Upper lobe of right lung (tissue), 1 donor: ENCODE results near the gene CFI. TPM values are rescaled to one million over a fixed set of nuclear protein-coding genes. Genes with fewer than 3 reads are reported as not detected.

Experiments used
- ATAC-seq: fragments of 200-7000 bp; cut with Tn5 transposase; one replicate; pipeline ENCODE4 v1.9.1; 2020; ENCODE audit warnings: mild to moderate bottlenecking, moderate library complexity
- DNase-seq: peaks from one replicate; pipeline ENCODE4 v3.0.0-alpha.2; 2020
- H3K27ac ChIP-seq: fragments of 200-600 bp; one replicate; pipeline ENCODE4 v1.8.0; 2022
- H3K27me3 ChIP-seq: fragments of 200-600 bp; one replicate; pipeline ENCODE4 v1.8.0; 2022; ENCODE audit warnings: mild to moderate bottlenecking
- H3K36me3 ChIP-seq: fragments of 200-600 bp; one replicate; pipeline ENCODE4 v1.8.0; 2022
- H3K4me1 ChIP-seq: fragments of 200-600 bp; one replicate; pipeline ENCODE4 v1.8.0; 2022
- H3K4me3 ChIP-seq: fragments of 200-600 bp; one replicate; pipeline ENCODE4 v1.8.0; 2022; ENCODE audit warnings: mild to moderate bottlenecking
- H3K9me3 ChIP-seq: fragments of 200-600 bp; one replicate; pipeline ENCODE4 v1.8.0; 2022
- intact Hi-C: fragments of 100-400 bp; cut with DNase I; formaldehyde crosslinking; loops from one replicate; pipeline ENCODE4 v1.11.0; 2022
- total RNA-seq: library from RNA; stranded (reverse); fragmentation: NEBNext Ultra II Directional; extraction: Animal tissue kit (Norgen Biotek cat#: 25700); gene quantifications from one replicate; pipeline ENCODE4 v1.2.1, GENCODE V29; 2021
- TF ChIP-seq, protein P1 (sequence below): fragments of 200-600 bp; IDR thresholded peaks from one replicate; pipeline ENCODE4 v1.8.0; 2022; ENCODE audit warnings: antibody characterized with exemption
- donor health status: DM: no; HTN: yes; CAD: no; lungs with severe emphysema.

The CFI gene
- total RNA-seq, 1 donor from 2014 or later: 61.0 TPM

DNA sequence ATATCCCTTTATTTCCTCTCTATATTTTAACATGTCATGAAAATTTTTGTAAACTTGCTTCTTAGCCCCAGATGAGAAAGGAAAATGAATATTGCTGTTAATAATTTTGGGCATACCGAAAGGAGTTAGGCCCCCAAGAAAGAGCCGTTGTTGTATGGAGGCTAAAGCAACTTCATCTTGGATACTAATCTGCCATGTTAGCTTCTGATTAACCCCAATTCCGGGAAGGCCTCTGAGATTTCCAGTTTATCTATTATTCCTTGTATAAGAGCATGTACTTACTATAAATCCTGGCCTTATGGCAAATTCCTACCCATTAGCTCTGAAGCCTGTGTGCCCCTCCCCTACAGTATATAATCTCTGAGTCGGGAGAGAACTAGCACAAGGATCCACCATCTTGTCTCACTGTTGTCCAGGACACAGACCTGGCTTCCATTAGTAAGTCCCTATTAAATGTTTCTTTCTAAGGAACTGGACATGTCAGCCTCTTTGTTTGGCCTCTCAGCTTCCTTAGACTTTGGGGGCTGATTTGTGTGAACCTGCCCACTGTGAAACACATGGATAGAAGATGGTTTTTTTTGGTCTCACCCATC, 51.1 kb downstream of the CFI start:
- Histone ChIP-seq H3K27ac (no peak overlapping the region), H3K9me3 (no peaks in the 10 kb centered on the region), H3K27me3 (no peaks in the 10 kb centered on the region), H3K4me3 (no peak overlapping the region), H3K36me3 (peaks cover 3% of the 10 kb centered on the region), H3K4me1 (no peaks in the 10 kb centered on the region)
- ATAC-seq: no peak
- TF ChIP-seq, protein P1, sequence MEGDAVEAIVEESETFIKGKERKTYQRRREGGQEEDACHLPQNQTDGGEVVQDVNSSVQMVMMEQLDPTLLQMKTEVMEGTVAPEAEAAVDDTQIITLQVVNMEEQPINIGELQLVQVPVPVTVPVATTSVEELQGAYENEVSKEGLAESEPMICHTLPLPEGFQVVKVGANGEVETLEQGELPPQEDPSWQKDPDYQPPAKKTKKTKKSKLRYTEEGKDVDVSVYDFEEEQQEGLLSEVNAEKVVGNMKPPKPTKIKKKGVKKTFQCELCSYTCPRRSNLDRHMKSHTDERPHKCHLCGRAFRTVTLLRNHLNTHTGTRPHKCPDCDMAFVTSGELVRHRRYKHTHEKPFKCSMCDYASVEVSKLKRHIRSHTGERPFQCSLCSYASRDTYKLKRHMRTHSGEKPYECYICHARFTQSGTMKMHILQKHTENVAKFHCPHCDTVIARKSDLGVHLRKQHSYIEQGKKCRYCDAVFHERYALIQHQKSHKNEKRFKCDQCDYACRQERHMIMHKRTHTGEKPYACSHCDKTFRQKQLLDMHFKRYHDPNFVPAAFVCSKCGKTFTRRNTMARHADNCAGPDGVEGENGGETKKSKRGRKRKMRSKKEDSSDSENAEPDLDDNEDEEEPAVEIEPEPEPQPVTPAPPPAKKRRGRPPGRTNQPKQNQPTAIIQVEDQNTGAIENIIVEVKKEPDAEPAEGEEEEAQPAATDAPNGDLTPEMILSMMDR: no peak
- DNase-seq: no peak
- intact Hi-C loops: no loop called here

DNA sequence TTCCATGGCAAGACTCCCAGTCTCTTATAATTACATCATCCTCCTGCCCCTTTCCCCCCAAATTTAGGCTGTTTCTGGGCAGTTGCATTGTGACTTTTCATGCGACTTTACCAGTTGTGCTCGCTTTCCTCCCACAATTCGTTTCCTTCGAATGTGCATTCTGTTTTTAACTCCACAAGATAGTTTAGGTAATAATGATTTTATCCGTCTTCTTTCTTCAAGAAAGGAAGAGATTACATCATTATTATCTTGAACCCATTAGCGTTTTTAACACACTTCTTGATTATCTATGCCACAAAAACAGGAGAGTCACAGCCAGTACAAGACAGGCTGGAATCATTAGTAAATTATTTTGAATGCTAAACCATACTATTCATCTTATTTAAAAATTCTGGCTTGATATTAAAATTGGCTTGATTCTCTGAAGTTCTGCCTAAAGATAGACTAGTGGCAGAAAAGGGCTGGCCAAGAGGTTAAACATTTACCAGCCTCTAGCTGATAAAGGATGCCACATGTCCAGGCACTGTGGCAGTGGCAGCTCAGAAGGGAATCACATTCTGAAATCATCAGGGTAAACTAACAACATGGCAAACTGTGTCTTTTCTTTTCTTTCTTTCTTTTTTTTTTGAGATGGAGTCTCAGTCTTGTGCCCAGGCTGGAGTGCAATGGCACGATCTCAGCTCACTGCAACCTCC, 52.3 kb downstream of the CFI start:
- no peak for ATAC-seq
- no peaks in the 10 kb centered on the region for H3K4me1 ChIP-seq
- no peaks in the 10 kb centered on the region for H3K27me3 ChIP-seq
- H3K4me3 ChIP-seq: no peak overlapping the region
- H3K27ac ChIP-seq: no peak overlapping the region
- TF ChIP-seq, protein P1: no peak
- intact Hi-C loops: no loop called here
- no peaks in the 10 kb centered on the region for H3K9me3 ChIP-seq
- DNase-seq: no peak
- H3K36me3 ChIP-seq: peaks cover 6% of the 10 kb centered on the region

DNA sequence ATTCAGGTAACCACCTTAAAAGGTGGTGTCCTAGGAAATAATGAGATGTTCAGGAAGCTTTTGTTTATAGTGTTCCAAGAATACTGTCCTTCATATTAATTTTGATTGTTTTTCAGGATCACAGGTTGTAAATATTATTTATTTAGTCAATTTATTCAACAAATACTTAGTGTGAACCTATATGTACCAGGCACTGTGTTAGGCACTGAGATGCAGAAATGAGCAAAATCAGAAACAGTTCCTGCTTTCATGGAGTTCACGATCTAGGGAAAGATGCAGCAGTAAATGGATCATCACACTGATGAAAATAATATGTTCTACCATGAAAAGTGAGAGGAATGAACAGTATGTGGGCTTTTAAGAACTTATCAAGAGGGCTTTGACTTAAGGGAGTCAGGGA, 53.7 kb downstream of the CFI start:
- DNase-seq (no peak), ATAC-seq (no peak)
- H3K27me3 ChIP-seq: no peaks in the 10 kb centered on the region
- TF ChIP-seq, protein P1: no peak
- intact Hi-C loops: no loop called here
- H3K36me3 ChIP-seq: peaks cover 6% of the 10 kb centered on the region
- H3K4me1 ChIP-seq: no peaks in the 10 kb centered on the region
- H3K4me3 ChIP-seq: no peak overlapping the region
- H3K9me3 ChIP-seq: no peaks in the 10 kb centered on the region
- no peak overlapping the region for H3K27ac ChIP-seq

DNA sequence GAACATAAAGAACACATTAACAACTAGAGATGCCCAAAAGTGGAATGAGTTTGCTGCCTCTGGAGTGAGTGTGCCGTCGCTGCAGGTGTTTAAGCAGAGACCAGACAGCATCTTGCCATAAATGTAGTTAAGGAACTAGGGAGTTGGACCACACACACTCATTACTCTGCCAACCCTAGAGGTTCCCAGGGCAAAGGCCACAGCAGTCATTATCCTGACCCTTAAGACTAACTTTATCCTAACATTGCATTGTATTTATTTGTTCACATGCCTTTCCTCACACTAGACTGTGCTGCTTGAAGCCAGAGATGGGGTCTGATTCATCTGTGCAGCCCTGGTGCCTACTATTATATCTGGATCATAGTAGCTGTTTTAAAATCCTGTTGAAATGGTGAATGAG, 55.1 kb downstream of the CFI start:
- H3K27ac ChIP-seq: no peak overlapping the region
- peaks cover 6% of the 10 kb centered on the region for H3K36me3 ChIP-seq
- DNase-seq (no peak), ATAC-seq (no peak)
- no peaks in the 10 kb centered on the region for H3K4me1 ChIP-seq
- no peaks in the 10 kb centered on the region for H3K9me3 ChIP-seq
- no peaks in the 10 kb centered on the region for H3K27me3 ChIP-seq
- H3K4me3 ChIP-seq: no peak overlapping the region
- TF ChIP-seq, protein P1: no peak
- intact Hi-C loops: no loop called here

DNA sequence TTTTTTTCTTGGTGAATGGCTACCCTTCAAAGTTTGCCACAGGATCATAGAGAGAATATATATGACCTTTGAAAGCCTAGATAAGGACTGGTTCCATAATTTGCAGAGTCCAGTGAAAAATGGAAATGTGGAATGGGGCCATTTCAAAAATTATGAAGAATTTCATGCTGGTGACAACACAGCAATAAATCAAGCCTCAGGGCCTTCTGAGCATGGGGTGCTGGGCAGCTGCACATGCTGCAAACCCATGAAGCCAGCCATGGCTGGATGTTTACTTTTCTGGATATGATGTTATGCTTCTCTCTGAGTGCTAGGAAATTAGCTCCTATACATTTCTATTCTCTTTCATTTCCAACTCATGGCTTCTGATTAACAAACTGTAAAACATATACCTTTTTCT, 56.0 kb downstream of the CFI start:
- H3K4me1 ChIP-seq: no peaks in the 10 kb centered on the region
- peaks cover 6% of the 10 kb centered on the region for H3K36me3 ChIP-seq
- H3K9me3 ChIP-seq: no peaks in the 10 kb centered on the region
- DNase-seq: no peak
- ATAC-seq: no peak
- H3K27me3 ChIP-seq: no peaks in the 10 kb centered on the region
- no peak overlapping the region for H3K27ac ChIP-seq
- no peak overlapping the region for H3K4me3 ChIP-seq
- TF ChIP-seq, protein P1: no peak
- intact Hi-C loops: no loop called here
